Central memory CD8-positive, alpha-beta T cell (primary cell): ENCODE measurements around the gene RAPGEF4.
"Not testable (repeated sequence)": the region's sequence is repeated elsewhere in the genome, so short reads cannot be mapped to it uniquely, and the experiment has no call there.

Source experiments
- ATAC-seq: fragments of 150-1000 bp; cut with Tn5 transposase; replicated peaks from 2 replicates; pipeline ENCODE4 v1.10.0; 2022; ENCODE audit warnings: mild to moderate bottlenecking, moderate FRiP score, moderate number of reproducible peaks; ENCODE audit not compliant: poor library complexity, severe bottlenecking; ENCODE audit errors: extremely low read depth
- DNase-seq, 2 donors: peaks; one replicate each; pipeline ENCODE4 v3.0.0; 2021; ENCODE audit warnings: low spot score in 2 of 2
- H3K27ac Mint-ChIP-seq: one replicate; pipeline ENCODE4 v1.8.0; 2022; ENCODE audit warnings: low read depth, mild to moderate bottlenecking, moderate library complexity, mixed read lengths
- H3K27me3 Mint-ChIP-seq: one replicate; pipeline ENCODE4 v1.8.0; 2022; ENCODE audit warnings: mixed read lengths
- H3K36me3 Mint-ChIP-seq: one replicate; pipeline ENCODE4 v1.8.0; 2022; ENCODE audit warnings: mild to moderate bottlenecking, moderate library complexity, mixed read lengths; ENCODE audit not compliant: insufficient read depth
- H3K4me1 Mint-ChIP-seq: one replicate; pipeline ENCODE4 v1.8.0; 2022; ENCODE audit warnings: mixed read lengths
- H3K4me3 Mint-ChIP-seq: one replicate; pipeline ENCODE4 v1.8.0; 2022; ENCODE audit warnings: mild to moderate bottlenecking, moderate library complexity, mixed read lengths
- H3K9me3 Mint-ChIP-seq: one replicate; pipeline ENCODE4 v1.8.0; 2022; ENCODE audit warnings: mixed read lengths

The RAPGEF4 gene

DNA sequence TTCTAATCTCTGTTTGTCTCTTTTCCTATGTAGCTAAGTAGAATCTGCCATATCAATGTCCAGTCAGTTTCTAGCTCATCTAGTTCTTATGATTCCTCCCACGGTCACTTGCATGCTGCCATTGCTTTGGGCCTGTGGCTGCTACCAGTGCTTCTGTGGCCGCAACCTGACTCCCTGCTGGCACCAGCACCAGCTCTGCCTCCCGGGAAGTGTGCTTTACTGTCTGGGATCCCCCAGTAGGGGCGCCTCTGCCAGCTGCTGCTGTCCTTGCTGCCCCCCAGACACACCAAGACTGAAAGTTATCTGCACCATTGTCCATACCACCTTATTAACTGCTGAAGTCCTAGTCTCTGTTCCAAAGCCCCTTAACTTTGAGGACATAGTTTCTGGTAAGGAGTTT lies 56.3 kb downstream of the RAPGEF4 start:
- ATAC-seq (no peak), DNase-seq (no peak)
- Mint-ChIP-seq H3K36me3 (peaks cover 1% of the 10 kb centered on the region), H3K4me1 (no peaks in the 10 kb centered on the region), H3K4me3 (no peak overlapping the region), H3K27me3 (peaks cover 34% of the 10 kb centered on the region), H3K27ac (no peak overlapping the region), H3K9me3 (no peaks in the 10 kb centered on the region)

DNA sequence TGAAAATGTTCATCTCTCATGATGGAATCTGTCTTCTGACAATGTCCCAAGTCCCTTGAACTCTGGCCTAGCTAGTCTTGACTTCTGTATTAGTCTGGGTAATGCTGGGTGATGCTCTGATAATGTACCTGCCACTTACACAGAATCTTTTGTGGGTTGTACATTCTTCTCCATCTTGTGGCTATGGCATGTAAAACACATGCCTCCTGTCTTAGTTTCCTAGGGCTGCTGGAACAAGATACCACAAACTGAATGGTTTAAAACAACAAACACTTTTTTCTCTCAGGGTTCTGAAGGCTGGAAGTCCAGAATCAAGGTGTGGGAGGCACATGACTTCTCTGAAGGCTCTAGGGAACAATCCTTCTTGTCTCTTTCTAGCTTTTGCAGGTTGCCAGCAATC lies 57.1 kb downstream of the RAPGEF4 start:
- DNase-seq (no peak), ATAC-seq (no peak)
- H3K9me3 Mint-ChIP-seq, result no peaks in the 10 kb centered on the region
- no peak overlapping the region for H3K27ac Mint-ChIP-seq
- H3K4me3 Mint-ChIP-seq, result no peak overlapping the region
- H3K4me1 Mint-ChIP-seq, result no peaks in the 10 kb centered on the region
- H3K36me3 Mint-ChIP-seq, result peaks cover 1% of the 10 kb centered on the region
- peaks cover 34% of the 10 kb centered on the region for H3K27me3 Mint-ChIP-seq

DNA sequence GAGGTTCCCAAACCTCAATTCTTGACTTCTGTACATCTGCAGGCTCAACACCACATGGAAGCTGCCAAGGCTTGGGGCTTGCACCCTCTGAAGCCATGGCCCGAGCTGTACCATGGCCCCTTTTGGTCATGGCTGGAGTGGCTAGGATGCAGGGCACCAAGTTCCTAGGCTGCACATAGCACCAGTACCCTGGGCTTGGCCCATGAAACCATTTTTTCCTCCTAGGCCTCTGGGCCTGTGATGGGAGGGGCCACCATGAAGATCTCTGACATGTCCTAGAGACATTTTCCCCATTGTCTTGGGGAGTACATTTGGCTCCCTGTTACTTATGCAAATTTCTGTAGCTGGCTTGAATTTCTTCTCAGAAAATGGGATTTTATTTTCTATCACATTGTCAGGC lies 67.7 kb downstream of the RAPGEF4 start:
- not testable (repeated sequence) for H3K4me1 Mint-ChIP-seq, ATAC-seq, DNase-seq, H3K9me3 Mint-ChIP-seq, H3K36me3 Mint-ChIP-seq, H3K4me3 Mint-ChIP-seq, H3K27ac Mint-ChIP-seq
- peaks cover 22% of the 10 kb centered on the region for H3K27me3 Mint-ChIP-seq

DNA sequence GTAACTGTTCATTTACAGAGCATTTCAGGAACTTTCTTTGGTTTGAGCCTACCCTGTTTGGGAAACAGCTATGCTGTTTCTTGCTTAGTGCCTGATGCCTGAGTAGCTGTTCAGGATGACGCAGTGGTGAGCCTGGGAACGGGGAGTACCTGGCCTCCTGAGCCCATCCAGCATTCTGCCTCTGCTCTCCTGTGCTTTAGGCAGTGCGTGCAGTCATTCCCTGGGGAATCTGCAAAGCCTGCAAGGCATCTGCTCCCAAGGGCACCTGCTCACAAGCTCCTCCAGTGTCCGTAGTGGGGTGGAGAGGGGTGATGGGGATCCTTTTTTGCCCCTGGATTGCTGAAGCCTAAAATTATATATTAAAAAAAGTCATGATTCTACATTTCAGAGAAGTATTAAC lies 68.8 kb downstream of the RAPGEF4 start:
- H3K27me3 Mint-ChIP-seq, result peaks cover 26% of the 10 kb centered on the region
- DNase-seq (no peak), ATAC-seq (no peak)
- H3K9me3 Mint-ChIP-seq, result no peaks in the 10 kb centered on the region
- no peaks in the 10 kb centered on the region for H3K36me3 Mint-ChIP-seq
- H3K27ac Mint-ChIP-seq, result no peak overlapping the region
- no peaks in the 10 kb centered on the region for H3K4me1 Mint-ChIP-seq
- no peak overlapping the region for H3K4me3 Mint-ChIP-seq

DNA sequence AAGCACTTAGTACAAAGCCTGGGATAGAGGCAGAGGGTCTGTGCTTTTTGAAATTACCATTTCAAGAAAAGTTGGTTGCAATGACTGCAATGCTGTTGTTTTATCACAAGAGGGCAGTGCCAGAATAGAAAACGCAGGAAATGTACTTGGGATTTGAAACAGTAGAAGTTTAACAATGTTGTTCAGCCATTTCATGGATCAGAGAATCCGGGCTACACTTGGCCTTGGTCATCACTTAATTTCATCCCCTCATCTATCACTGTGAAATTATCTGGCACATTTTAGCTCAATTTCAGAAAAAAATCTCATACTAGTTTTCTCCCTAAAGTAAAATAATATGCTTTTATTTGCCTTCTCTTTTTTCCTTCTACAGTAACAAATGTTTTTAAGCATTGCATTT lies 70.8 kb downstream of the RAPGEF4 start:
- peaks cover 13% of the 10 kb centered on the region for H3K27me3 Mint-ChIP-seq
- H3K36me3 Mint-ChIP-seq, result no peaks in the 10 kb centered on the region
- no peak for ATAC-seq
- DNase-seq, result no peak
- no peaks in the 10 kb centered on the region for H3K9me3 Mint-ChIP-seq
- no peaks in the 10 kb centered on the region for H3K4me1 Mint-ChIP-seq
- H3K4me3 Mint-ChIP-seq, result no peak overlapping the region
- H3K27ac Mint-ChIP-seq, result no peak overlapping the region

DNA sequence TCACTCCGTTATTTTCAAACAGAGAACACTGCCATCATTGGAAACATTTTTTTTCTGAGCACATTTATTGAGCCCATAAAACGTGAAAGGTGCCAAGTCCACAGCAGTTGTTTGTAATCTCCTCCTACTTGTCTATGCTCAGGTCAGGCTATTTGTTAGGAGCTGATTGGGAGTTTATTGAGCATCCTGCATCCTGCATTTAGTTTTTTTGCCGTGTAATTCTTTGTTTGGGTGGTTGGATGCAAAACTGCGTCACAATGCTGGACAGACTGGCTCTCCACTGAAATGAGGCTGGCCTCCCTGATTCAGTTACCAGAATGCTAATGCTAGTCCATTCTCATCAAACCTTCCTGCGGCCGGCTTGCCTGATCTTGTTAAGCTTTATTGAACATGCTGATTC lies 71.4 kb downstream of the RAPGEF4 start:
- Mint-ChIP-seq H3K4me3 (no peak overlapping the region), H3K27me3 (peaks cover 11% of the 10 kb centered on the region), H3K27ac (no peak overlapping the region), H3K36me3 (no peaks in the 10 kb centered on the region), H3K9me3 (no peaks in the 10 kb centered on the region), H3K4me1 (no peaks in the 10 kb centered on the region)
- DNase-seq (no peak), ATAC-seq (no peak)

DNA sequence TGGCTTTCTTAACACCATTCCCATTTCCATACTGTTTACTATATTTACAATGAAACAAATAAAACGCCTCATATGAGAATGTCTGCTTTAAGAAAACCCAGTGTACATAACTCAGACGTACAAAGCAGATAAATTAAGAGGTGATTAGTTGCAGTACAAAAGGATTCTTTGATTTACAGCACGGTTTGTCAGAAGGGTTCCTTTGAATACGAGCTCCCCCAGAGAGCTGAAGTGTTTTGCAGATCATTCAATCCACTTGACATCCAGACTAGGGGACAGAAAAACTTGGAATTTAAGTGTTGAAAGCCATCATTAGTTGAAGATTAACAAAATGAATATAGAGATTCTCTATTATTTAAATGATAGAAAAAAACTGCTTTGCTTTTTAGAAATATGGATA lies 72.5 kb downstream of the RAPGEF4 start:
- Mint-ChIP-seq H3K27ac (no peak overlapping the region), H3K4me3 (no peak overlapping the region), H3K9me3 (no peaks in the 10 kb centered on the region), H3K36me3 (no peaks in the 10 kb centered on the region), H3K27me3 (peaks cover 18% of the 10 kb centered on the region), H3K4me1 (no peaks in the 10 kb centered on the region)
- no peak for ATAC-seq
- DNase-seq, result no peak

DNA sequence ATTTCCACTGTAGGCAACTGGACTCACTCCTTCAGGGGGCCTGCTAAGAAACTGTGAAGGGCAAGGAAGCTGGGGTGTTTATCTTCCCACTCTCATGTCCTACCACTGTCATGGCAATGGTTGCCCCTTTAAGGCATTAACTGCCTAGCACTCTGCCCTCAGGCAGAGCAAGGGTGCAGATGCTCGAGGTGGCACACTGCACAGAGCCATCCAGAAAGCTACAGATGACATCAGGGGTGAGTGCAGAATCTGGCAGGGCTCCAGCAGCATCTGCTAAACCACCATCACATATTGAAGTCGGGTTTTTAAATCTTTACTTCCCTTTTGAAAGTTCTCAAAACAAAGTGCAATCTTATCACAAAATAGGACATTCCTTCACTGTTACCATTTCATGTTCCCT lies 75.4 kb downstream of the RAPGEF4 start:
- DNase-seq (no peak), ATAC-seq (no peak)
- peaks cover 28% of the 10 kb centered on the region for H3K27me3 Mint-ChIP-seq
- H3K9me3 Mint-ChIP-seq, result no peaks in the 10 kb centered on the region
- no peak overlapping the region for H3K4me3 Mint-ChIP-seq
- no peaks in the 10 kb centered on the region for H3K36me3 Mint-ChIP-seq
- H3K27ac Mint-ChIP-seq, result no peak overlapping the region
- H3K4me1 Mint-ChIP-seq, result no peaks in the 10 kb centered on the region

DNA sequence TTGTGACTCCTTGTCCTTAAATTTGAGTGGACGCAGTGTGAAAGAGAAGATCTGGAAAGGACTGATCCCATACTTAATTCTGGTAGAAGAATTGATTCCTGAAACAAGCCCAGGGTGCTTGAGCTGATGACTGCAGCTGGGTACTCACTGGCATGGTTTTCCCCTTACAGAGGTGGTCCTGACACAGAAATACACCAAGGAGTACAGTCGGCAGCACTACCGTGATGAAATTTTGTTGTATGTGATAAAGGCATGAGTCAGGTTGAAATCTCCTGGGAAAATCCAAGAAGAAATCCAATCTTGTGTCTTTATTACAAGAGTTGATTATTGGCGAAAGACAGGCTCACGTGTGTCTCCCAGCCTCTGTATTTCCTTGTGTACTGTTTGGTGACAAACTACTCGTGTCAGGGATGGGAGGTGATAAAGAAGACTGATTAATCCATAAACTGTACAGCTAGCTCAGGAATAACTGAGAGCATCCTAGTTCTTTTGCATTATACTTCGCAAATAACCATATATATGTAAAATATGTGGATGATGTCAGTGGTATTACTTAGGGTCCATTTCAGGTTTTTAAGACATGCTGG lies 76.6 kb downstream of the RAPGEF4 start:
- no peaks in the 10 kb centered on the region for H3K36me3 Mint-ChIP-seq
- H3K4me1 Mint-ChIP-seq, result no peaks in the 10 kb centered on the region
- no peak for ATAC-seq
- no peak for DNase-seq
- H3K4me3 Mint-ChIP-seq, result no peak overlapping the region
- H3K27ac Mint-ChIP-seq, result no peak overlapping the region
- peaks cover 28% of the 10 kb centered on the region for H3K27me3 Mint-ChIP-seq
- H3K9me3 Mint-ChIP-seq, result no peaks in the 10 kb centered on the region

DNA sequence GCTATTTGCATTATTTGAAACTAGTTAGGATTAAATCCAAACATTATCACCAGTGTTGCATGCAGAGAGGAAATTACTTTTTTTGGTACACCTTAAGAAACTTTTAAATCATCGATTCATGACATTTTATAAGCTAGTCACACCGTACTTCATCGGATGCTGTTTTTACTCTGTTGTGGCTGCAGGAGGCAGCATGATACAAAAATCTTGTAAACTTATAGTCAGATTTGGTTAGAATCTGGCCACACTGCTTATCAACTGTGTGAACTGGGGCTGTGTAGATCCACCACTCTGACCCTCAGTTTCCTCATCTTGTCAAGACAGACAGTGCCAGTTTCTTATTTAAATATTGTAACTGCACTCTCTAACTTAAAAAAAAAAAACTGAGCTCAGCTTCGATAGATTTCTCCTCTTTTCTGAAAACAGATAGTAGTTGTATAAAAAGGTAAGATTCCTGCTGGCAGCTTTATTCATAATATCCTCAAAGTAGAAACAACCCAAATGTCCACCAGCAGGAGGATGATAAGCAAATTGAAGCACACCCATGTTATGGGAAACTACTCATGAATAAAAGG lies 77.8 kb downstream of the RAPGEF4 start:
- ATAC-seq, result no peak
- DNase-seq, result no peak
- Mint-ChIP-seq H3K27me3 (peaks cover 28% of the 10 kb centered on the region), H3K4me3 (no peak overlapping the region), H3K4me1 (no peaks in the 10 kb centered on the region), H3K36me3 (no peaks in the 10 kb centered on the region), H3K27ac (no peak overlapping the region), H3K9me3 (no peaks in the 10 kb centered on the region)

DNA sequence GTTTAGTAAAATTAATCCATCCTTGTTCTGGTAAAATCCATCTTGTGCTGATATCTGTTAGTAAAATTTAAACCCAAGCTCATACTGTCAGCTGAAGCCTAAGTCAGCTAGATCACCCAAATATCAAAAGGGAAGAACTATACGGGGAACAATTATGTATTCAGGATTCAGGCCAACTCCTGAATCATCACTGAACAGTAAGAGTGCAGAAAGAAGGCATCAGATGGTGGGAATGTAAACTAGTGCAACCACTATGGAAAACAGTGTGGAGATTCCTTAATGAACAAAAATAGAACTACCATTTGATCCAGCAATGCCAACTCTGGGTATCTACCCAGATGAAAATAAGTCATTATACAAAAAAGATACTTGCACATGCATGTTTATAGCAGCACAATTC lies 81.8 kb downstream of the RAPGEF4 start:
- ATAC-seq (no peak), DNase-seq (no peak)
- no peaks in the 10 kb centered on the region for H3K9me3 Mint-ChIP-seq
- no peaks in the 10 kb centered on the region for H3K36me3 Mint-ChIP-seq
- no peaks in the 10 kb centered on the region for H3K4me1 Mint-ChIP-seq
- no peak overlapping the region for H3K27ac Mint-ChIP-seq
- peaks cover 27% of the 10 kb centered on the region for H3K27me3 Mint-ChIP-seq
- H3K4me3 Mint-ChIP-seq, result no peak overlapping the region

DNA sequence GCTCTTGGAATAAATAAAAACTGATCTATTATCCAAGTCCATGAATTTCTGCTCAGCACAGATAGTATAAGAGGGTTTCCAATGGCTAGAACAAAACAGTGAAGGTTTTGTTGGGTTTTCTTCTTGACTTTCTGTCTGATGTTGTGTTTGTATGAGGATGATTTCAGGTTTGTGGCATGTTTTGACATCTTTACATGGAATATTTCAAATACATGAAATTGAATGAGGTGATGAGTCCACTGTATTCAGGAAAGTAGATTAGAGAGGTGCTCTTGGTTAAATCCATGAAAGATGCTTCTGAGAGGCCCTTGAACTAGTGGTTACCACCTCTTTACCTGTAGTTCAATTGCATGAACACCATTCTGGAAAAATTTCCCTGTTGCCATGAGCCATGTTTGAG lies 84.3 kb downstream of the RAPGEF4 start:
- H3K4me1 Mint-ChIP-seq, result no peaks in the 10 kb centered on the region
- H3K9me3 Mint-ChIP-seq, result no peaks in the 10 kb centered on the region
- DNase-seq, result no peak
- no peaks in the 10 kb centered on the region for H3K36me3 Mint-ChIP-seq
- peaks cover 34% of the 10 kb centered on the region for H3K27me3 Mint-ChIP-seq
- no peak overlapping the region for H3K27ac Mint-ChIP-seq
- ATAC-seq, result no peak
- no peak overlapping the region for H3K4me3 Mint-ChIP-seq

DNA sequence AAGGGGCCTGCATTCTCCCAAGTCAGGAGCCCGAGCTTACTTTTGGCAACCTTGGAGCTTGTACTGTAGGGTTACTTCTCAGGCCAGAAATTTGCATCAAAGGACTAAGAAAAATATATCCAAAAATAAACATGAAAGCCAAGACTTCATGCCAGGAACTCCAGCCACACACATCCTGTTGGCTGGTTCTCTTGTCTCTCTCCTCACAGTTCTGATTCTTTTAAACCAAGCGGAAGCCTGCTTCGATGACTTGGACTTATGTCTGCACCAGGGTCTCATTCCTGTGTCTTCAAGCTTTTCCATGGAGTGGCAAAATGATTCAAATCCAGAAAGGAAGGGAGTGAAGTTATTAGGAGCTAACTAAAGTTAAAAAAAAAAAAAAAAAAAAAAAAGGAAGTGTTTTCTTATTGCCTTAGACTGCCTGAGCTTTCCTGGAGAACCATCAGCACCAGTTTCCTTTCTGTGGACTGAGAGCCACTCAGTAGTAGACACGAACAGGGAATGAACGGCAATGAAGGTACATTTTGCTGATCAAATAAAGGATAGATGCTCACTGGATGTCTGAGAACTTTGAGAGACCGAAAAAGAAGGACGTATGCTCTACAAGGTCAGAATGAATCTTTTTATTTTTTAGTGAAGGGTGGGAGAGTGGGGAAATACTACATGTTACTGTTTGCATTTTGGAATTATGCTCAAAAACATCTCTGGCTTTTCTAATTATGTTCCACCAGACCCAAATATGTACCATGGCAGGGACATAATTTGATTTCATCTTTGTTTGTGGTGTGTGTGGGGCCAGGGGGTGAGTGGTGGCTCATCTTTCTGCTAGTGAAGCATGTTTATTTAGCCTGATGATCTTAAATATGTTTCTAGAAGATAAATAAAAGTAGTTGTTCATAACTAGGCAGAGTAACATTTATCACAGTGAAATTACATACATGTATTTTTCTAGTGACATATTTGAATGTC lies 86.0 kb downstream of the RAPGEF4 start:
- no peaks in the 10 kb centered on the region for H3K4me1 Mint-ChIP-seq
- ATAC-seq, result no peak
- no peaks in the 10 kb centered on the region for H3K36me3 Mint-ChIP-seq
- H3K27me3 Mint-ChIP-seq, result peaks cover 44% of the 10 kb centered on the region
- H3K4me3 Mint-ChIP-seq, result no peak overlapping the region
- no peaks in the 10 kb centered on the region for H3K9me3 Mint-ChIP-seq
- DNase-seq, result no peak
- H3K27ac Mint-ChIP-seq, result no peak overlapping the region
